ENCODE measurements around the gene APLNR.

GRCh38 chr11:57223601-57224000 is 13.4 kb downstream of the APLNR start:
- TF ChIP-seq RARB (CRISPR knock-in tag; IDR thresholded peaks at IDR 0.05) (no peak), ISL1 (CRISPR knock-in tag; IDR thresholded peaks at IDR 0.05) (no peak), OSR1 (CRISPR knock-in tag; IDR thresholded peaks at IDR 0.05) (no peak), PPARA (CRISPR knock-in tag; IDR thresholded peaks at IDR 0.05; ENCODE audit: borderline replicate concordance) (no peak), SNAI2 (CRISPR knock-in tag; IDR thresholded peaks at IDR 0.05) (no peak), TOX (CRISPR knock-in tag; IDR thresholded peaks at IDR 0.05; ENCODE audit: borderline replicate concordance) (no peak), PATZ1 (CRISPR knock-in tag; IDR thresholded peaks at IDR 0.05; ENCODE audit: borderline replicate concordance) (no peak), ZNF70 (CRISPR knock-in tag; IDR thresholded peaks at IDR 0.05) (no peak), ZFP3 (CRISPR knock-in tag; IDR thresholded peaks at IDR 0.05) (no peak)

Measured in SK-N-SH treated with all-trans-retinoic acid at 6 μM for 48 hours (cell line).